ENCODE data around the gene ATG2B. TPM values are rescaled to one million over a fixed set of nuclear protein-coding genes. Genes with fewer than 3 reads are reported as not detected.

ATG2B gene
- total and polyA plus RNA-seq, 2 of the 4 experiments (the other 2 are of a cell fraction) = 6.9 to 22.0 TPM

DNA sequence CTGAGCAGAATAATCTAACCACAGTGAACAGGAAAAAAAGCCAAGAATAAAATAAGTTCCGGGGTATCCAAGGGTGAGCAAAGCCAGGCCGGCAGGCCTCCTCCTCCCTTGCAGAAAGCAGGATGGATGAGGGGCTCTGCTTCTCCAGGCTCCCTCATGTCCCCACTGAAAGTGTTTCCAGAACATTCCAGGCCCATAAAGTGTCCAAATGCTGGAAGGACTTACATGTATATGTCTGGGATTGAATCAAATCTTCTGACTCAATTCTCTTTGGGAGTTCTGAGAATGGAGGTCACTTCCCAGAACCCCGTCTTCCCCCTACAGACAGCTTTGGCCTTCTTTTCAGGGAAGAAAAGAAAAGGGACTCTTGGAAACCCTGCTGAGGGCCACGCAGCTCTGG, 132.1 kb downstream of the ATG2B start:
- Histone ChIP-seq H2AK9ac (replicated peaks; ENCODE audit: low read depth, low read length, poor library complexity) (no peak overlapping the region), H3K9me3 (ENCODE audit: control insufficient read depth, insufficient read depth, low read length) (no peaks in the 10 kb centered on the region), H3K23ac (ENCODE audit: low read depth, low read length) (no peak overlapping the region), H3K27ac (ENCODE audit: insufficient read depth, low read length) (no peak overlapping the region; the same call in 1 of the 2 replicates), H4K8ac (ENCODE audit: low read depth in 2 of 2, low read length in 2 of 2) (no peak overlapping the region), H3K4me2 (ENCODE audit: low read depth, low read length) (no peak overlapping the region), H2BK20ac (ENCODE audit: low read depth, low read length) (no peak overlapping the region), H2AFZ (replicated peaks; ENCODE audit: low read length, poor library complexity) (no peak overlapping the region), H3K4ac (ENCODE audit: low read depth, low read length) (no peak overlapping the region; the same call in 1 of the 2 replicates), H4K5ac (ENCODE audit: low read depth, low read length) (no peak overlapping the region), H3K56ac (ENCODE audit: extremely low read depth, insufficient read depth, low read length) (no peak overlapping the region), H3K36me3 (ENCODE audit: control insufficient read depth, insufficient read depth, low read length) (peaks cover 73% of the 10 kb centered on the region), H3K14ac (replicated peaks; ENCODE audit: low read depth, low read length) (no peak overlapping the region), H2BK5ac (ENCODE audit: low read depth, low read length, poor library complexity, severe bottlenecking) (no peak overlapping the region), H3K18ac (ENCODE audit: low read depth, low read length) (no peak overlapping the region), H3K4me1 (ENCODE audit: control insufficient read depth, insufficient read depth, low read length) (peaks cover 15% of the 10 kb centered on the region), H3K9ac (ENCODE audit: low read depth, low read length) (no peak overlapping the region), H2BK15ac (ENCODE audit: low read depth, low read length) (no peak overlapping the region), H3K79me1 (ENCODE audit: low read depth in 1 of 2, low read length in 2 of 2) (peaks cover 32 to 84% of the 10 kb centered on the region in 2 experiments), H3K4me3 (ENCODE audit: insufficient read depth, low read depth, low read length) (no peak overlapping the region), H2BK120ac (ENCODE audit: low read depth, low read length) (no peak overlapping the region), H4K91ac (ENCODE audit: insufficient read depth, low read depth, low read length) (no peak overlapping the region), H2AK5ac (ENCODE audit: low read depth, low read length) (no peak overlapping the region), H3K27me3 (ENCODE audit: control insufficient read depth, insufficient read depth, low read length) (no peaks in the 10 kb centered on the region), H3K9me1 (ENCODE audit: insufficient read depth, low read length) (peaks cover 37% of the 10 kb centered on the region), H4K20me1 (ENCODE audit: insufficient read depth, low read length) (peaks cover 49% of the 10 kb centered on the region)
- DNase-seq (no peak), ATAC-seq (ENCODE audit: low read depth) (no peak)
- intact Hi-C loops (cut with micrococcal nuclease) (no loop called here), in situ Hi-C loops (cut with MboI; ENCODE audit: low sequenced_read_pairs) (no loop called here), dilution Hi-C loops (cut with HindIII; ENCODE audit: low sequenced_read_pairs, unreplicated experiment) (no loop called here)
- CTCF ChIA-PET = interaction anchor here (2.0 kb wide), 1 partner anchor 44 kb away, joined by 8 read pairs; no protein-coding TSS in a partner anchor
- TF ChIP-seq POLR2A (IDR thresholded peaks at IDR 0.05; ENCODE audit: low read depth, low read length) (no peak), CEBPB (IDR thresholded peaks at IDR 0.05; ENCODE audit: low read depth, low read length) (no peak), MXI1 (IDR thresholded peaks at IDR 0.05; ENCODE audit: borderline replicate concordance, low read depth, low read length) (no peak), RCOR1 (IDR thresholded peaks at IDR 0.05; ENCODE audit: insufficient replicate concordance, low read length) (no peak), MAZ (IDR thresholded peaks at IDR 0.05; ENCODE audit: borderline replicate concordance, low read depth, low read length) (no peak), SMC3 (IDR thresholded peaks at IDR 0.05; ENCODE audit: low read depth, low read length) (no peak), FOS (IDR thresholded peaks at IDR 0.05; ENCODE audit: low read depth, low read length) (no peak), RAD21 (IDR thresholded peaks at IDR 0.05; ENCODE audit: low read length) (no peak), RFX5 (IDR thresholded peaks at IDR 0.05; ENCODE audit: low read depth, low read length) (no peak), MAFK (IDR thresholded peaks at IDR 0.05; ENCODE audit: low read depth, low read length) (no peak), NFE2L2 (IDR thresholded peaks at IDR 0.05; ENCODE audit: low read depth, low read length) (no peak), CHD1 (IDR thresholded peaks at IDR 0.05; ENCODE audit: low read depth, low read length) (no peak), BHLHE40 (IDR thresholded peaks at IDR 0.05; ENCODE audit: low read depth, low read length) (no peak)
- TF ChIP-seq, protein P1, sequence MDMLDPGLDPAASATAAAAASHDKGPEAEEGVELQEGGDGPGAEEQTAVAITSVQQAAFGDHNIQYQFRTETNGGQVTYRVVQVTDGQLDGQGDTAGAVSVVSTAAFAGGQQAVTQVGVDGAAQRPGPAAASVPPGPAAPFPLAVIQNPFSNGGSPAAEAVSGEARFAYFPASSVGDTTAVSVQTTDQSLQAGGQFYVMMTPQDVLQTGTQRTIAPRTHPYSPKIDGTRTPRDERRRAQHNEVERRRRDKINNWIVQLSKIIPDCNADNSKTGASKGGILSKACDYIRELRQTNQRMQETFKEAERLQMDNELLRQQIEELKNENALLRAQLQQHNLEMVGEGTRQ (IDR thresholded peaks at IDR 0.05; ENCODE audit: low read depth, low read length) = no peak
- TF ChIP-seq, protein P2, sequence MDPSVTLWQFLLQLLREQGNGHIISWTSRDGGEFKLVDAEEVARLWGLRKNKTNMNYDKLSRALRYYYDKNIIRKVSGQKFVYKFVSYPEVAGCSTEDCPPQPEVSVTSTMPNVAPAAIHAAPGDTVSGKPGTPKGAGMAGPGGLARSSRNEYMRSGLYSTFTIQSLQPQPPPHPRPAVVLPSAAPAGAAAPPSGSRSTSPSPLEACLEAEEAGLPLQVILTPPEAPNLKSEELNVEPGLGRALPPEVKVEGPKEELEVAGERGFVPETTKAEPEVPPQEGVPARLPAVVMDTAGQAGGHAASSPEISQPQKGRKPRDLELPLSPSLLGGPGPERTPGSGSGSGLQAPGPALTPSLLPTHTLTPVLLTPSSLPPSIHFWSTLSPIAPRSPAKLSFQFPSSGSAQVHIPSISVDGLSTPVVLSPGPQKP (IDR thresholded peaks at IDR 0.05; ENCODE audit: borderline replicate concordance, low read depth, low read length) = no peak
- TF ChIP-seq, protein P3, sequence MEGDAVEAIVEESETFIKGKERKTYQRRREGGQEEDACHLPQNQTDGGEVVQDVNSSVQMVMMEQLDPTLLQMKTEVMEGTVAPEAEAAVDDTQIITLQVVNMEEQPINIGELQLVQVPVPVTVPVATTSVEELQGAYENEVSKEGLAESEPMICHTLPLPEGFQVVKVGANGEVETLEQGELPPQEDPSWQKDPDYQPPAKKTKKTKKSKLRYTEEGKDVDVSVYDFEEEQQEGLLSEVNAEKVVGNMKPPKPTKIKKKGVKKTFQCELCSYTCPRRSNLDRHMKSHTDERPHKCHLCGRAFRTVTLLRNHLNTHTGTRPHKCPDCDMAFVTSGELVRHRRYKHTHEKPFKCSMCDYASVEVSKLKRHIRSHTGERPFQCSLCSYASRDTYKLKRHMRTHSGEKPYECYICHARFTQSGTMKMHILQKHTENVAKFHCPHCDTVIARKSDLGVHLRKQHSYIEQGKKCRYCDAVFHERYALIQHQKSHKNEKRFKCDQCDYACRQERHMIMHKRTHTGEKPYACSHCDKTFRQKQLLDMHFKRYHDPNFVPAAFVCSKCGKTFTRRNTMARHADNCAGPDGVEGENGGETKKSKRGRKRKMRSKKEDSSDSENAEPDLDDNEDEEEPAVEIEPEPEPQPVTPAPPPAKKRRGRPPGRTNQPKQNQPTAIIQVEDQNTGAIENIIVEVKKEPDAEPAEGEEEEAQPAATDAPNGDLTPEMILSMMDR (conservative IDR thresholded peaks at IDR 0.05; ENCODE audit: low read depth, low read length) = no peak
- BruUV-seq (replicated peaks) = no TSS peak
- WGBS, 2 experiments (ENCODE audit: extremely low coverage in 2 of 2, insufficient read length in 1 of 2) = no CpG with 5 or more reads among the region's 4 CpGs
- POLR2A ChIA-PET (ENCODE audit: unreplicated experiment) = interaction anchor here (0.6 kb wide), 1 partner anchor 111 kb away, joined by 4 read pairs; no protein-coding TSS in a partner anchor

Measured in IMR-90 (cell line).